Epithelial cell of esophagus (primary cell): ENCODE measurements around the gene PER2.

Experiments used
- DNase-seq: peaks from one replicate; pipeline ENCODE4 v3.0.0; 2010; ENCODE audit warnings: low read depth
- H3K4me3 ChIP-seq: 2 replicates; pipeline ENCODE4 v1.5.1; 2011; ENCODE audit warnings: mild to moderate bottlenecking, low read length, control low read depth
- TF ChIP-seq, protein P1 (sequence below): IDR thresholded peaks from 2 replicates; pipeline ENCODE4 v1.5.1; 2011; ENCODE audit warnings: low read depth, mild to moderate bottlenecking, low read length, control low read depth, inconsistent platforms; ENCODE audit not compliant: insufficient read depth; ENCODE audit errors: missing control alignments

PER2 gene

DNA sequence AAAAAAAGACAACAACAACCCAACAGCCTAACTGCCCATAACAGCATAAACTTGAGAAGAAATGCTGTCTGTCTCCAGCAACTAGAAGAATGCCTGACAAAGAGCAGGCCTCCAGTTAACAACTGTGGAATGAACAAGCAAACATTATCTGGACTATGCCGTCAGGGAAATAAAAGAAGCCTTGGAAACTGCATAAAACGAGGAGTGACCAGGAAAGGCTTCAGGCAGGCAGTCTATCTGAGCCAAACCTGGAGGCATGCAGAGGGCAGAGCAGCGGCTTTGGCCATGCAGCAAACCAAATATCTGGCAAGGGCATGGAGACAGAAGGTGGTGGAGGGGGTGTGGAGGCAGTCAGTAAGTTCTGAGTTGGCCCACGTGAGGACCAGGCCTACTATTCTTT is 59.7 kb downstream of the PER2 start:
- TF ChIP-seq, protein P1, sequence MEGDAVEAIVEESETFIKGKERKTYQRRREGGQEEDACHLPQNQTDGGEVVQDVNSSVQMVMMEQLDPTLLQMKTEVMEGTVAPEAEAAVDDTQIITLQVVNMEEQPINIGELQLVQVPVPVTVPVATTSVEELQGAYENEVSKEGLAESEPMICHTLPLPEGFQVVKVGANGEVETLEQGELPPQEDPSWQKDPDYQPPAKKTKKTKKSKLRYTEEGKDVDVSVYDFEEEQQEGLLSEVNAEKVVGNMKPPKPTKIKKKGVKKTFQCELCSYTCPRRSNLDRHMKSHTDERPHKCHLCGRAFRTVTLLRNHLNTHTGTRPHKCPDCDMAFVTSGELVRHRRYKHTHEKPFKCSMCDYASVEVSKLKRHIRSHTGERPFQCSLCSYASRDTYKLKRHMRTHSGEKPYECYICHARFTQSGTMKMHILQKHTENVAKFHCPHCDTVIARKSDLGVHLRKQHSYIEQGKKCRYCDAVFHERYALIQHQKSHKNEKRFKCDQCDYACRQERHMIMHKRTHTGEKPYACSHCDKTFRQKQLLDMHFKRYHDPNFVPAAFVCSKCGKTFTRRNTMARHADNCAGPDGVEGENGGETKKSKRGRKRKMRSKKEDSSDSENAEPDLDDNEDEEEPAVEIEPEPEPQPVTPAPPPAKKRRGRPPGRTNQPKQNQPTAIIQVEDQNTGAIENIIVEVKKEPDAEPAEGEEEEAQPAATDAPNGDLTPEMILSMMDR, result no peak
- no peak overlapping the region for H3K4me3 ChIP-seq
- DNase-seq, result no peak

DNA sequence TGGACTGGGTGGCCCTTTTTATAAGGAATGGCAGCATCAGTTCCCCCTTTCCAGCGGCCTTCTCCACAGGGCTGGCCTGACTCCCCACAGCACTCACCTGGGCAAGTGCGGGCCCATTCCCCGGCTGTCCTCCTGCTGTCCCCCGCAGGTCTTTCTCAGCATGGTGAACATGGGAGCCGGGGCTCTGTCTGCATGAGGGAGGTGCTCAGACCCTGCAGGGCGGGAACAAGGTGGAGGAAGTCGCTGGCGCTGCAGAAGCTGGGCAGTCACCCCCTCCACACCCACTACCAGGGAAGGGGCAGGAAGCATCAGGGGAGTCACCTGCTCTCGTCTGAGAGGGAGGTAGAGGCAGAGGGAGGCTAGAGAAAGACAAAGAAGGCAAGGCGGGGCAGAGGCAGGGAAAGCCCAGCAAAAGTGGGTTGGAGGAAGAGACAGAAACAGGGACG is 60.8 kb downstream of the PER2 start:
- TF ChIP-seq, protein P1, result no peak
- H3K4me3 ChIP-seq, result no peak overlapping the region
- DNase-seq, result no peak

DNA sequence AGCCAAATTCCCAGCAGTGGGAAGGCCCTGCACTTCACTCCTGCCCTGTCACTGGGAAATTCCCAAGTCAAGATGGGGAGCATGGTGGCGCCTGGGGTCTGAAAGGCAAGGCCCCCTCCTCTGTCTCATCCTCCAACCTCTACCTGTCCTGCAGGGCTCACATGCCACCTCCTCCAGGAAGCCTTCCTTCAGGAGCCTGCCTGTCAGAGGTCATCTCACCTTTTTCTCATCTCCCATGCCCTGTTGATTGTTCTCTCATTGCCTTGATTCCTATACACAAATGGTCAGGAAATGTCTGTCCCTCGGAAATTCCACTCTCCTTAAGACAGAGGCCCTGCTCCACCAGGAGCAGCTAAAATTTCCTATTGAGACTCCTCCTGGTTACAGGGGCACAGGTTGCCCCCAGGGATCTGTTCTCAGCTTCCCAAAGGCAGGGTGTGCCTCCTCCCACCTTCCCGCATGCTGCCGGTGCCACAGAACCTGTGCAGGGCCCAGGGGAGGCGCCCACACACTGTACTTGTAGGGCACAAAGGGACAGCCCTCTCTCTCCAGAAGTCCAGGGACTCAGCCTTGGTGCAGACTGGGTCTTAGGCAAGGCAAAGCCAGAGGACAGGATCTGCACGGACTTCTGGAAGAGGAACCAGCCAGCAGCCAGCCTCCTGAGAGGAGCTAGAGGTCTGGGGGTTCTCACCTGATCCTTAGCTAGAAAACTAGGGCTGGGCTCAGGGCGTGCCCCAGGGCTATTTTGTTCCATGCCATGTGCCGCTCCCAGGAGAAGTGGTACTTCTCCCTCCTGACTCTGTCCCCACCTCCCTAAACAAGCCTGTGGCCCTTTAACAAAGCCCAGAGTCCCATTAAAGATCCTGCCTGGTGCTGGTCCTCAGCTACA is 61.5 kb downstream of the PER2 start:
- DNase-seq, result no peak
- TF ChIP-seq, protein P1, result no peak

DNA sequence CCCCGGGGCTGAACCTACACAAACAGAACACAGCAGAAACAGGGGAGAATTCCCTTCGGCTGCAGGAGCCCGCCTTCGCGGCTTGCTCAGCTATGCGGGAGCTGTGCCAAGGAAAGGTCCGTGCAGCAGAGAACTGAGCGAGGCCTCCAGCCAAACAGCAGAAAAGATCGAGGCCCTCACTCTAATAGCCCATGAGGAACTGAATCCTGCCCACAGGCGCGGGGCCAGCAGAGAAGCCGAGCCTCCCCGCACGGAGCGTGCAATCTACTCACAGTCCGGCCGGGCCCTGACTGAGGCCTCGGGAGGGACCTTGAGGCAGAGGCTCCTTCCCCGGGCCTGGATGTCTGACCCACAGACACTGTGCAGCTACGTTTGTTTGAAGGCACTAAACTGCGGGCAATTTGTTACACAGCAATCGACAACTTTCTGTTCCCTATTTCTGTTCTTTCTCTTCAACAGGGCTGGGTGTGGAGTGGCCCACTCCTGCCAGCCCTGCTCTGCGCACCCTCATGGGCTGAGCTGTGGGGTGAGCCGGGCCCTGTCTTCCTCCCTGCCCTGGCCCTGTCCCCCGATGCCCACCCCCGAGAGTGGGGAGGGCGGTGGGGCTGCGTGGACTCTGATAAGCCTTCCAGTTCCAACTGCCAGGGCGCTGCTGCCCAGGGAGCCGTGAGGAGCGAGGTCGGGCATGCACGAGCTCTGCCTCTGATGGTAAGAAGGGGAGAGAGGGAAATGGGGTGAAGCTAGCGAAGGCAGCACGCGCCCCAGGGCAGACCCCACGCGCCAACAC is 62.3 kb downstream of the PER2 start:
- TF ChIP-seq, protein P1, result no peak
- DNase-seq, result no peak

More for the DNA sequence above, 61.5 kb downstream of the PER2 start:
- H3K4me3 ChIP-seq, result no peak overlapping the region

DNA sequence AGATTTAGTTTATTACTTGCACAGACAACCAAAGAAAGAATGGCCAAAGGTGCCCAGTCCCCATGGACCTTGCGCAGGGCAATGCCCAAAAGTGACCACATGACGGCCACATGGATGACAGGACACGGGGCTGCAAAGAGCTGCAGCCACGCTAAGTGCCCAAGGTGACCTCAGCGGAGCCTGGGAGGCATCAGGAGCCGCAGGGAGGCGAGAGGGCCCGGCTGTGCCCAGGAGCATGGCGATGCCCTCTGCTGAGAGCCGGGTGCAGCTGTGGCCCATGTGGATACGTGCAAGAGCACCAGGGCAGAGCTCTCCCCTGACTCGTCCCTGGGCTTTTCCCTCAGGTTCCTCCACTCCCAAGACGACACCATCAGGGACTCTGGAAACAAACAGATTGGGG is 63.3 kb downstream of the PER2 start:
- TF ChIP-seq, protein P1, result no peak
- no peak overlapping the region for H3K4me3 ChIP-seq
- DNase-seq, result no peak

More for the DNA sequence above, 62.3 kb downstream of the PER2 start:
- H3K4me3 ChIP-seq, result no peak overlapping the region

DNA sequence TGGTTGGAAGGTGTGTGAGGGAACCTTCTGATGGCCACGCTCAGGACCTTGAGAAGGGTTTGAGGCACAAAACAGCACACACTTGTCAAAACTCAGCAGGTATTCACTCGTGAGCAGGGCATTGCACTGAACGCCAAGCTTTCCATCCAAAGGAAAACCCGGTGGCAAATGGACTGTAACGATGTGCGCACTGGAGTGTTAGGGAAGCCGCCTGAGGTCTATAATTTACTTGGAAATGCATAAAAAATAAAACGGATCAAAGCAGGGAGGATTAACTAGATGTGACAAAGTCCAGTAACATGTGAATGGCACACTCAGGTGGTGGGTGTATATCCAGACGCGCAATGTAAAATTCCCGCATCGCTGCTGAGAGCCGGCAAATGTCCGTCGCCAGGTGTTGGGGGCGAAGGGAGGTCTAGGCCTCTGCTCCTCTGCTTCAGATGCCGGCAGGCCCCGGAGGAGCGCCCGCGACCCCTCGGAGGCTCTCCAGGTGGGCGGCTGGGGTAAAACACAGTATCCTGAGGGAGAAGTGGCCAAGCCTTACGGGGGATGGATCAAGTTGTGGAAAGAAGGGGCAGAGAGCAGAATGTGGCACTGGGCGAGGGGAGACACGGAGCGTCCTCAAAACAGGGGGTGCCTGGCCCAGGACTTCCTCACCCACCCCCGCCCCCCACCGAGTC is 63.9 kb downstream of the PER2 start:
- DNase-seq, result no peak
- H3K4me3 ChIP-seq, result no peak overlapping the region
- TF ChIP-seq, protein P1, result no peak
